Measurements from ENCODE around the gene MRTFB. TPM values are rescaled to one million over a fixed set of nuclear protein-coding genes. Genes with fewer than 3 reads are reported as not detected.

MRTFB gene
- total and polyA plus RNA-seq, 5 donors, result 12.9 to 61.8 (median 44.8) TPM

- 25% methylated on average over 5 of the region's 5 CpGs for WGBS
- DNase-seq (no peak), ATAC-seq (peak; percentile 47 to 61)
- peak overlapping the region; percentile 97 for H3K27ac ChIP-seq (ENCODE audit: low read length)
- intact Hi-C loops (cut with DNase I), result loop anchor here in 3 of 4 donors (5.0 to 10.0 kb wide), 4 partner anchors 92 to 182 kb away; partner anchors contain the start of gene MRTFB (in 1 of the 3)
- H3K4me1 ChIP-seq (ENCODE audit: control insufficient read depth, insufficient read depth, low read length), result peaks cover 4% of the 10 kb centered on the region
- H3K9me3 ChIP-seq (ENCODE audit: control insufficient read depth, low read length), result no peaks in the 10 kb centered on the region
- peak overlapping the region; percentile 73 for H3K4me3 ChIP-seq (ENCODE audit: low read length)
- no peaks in the 10 kb centered on the region for H3K27me3 ChIP-seq (ENCODE audit: control insufficient read depth, insufficient read depth)
Measured at GRCh38 chr16:14186795-14187221, 115.7 kb downstream of the MRTFB start.

GRCh38 chr16:14187517-14188338 lies 116.6 kb downstream of the MRTFB start:
- DNase-seq (no peak), ATAC-seq (peak; percentile 42 to 53)
- no peaks in the 10 kb centered on the region for H3K27me3 ChIP-seq (ENCODE audit: control insufficient read depth, insufficient read depth)
- peak overlapping the region; percentile 85 for H3K27ac ChIP-seq (ENCODE audit: low read length)
- H3K4me1 ChIP-seq (ENCODE audit: control insufficient read depth, insufficient read depth, low read length), result peaks cover 5% of the 10 kb centered on the region
- peak overlapping the region; percentile 73 for H3K4me3 ChIP-seq (ENCODE audit: low read length)
- intact Hi-C loops (cut with DNase I), result loop anchor here in 3 of 4 donors (5.0 to 10.0 kb wide), 4 partner anchors 93 to 183 kb away; partner anchors contain the start of gene MRTFB (in 1 of the 3)
- WGBS, result 43% methylated on average over 10 of the region's 10 CpGs
- no peaks in the 10 kb centered on the region for H3K9me3 ChIP-seq (ENCODE audit: control insufficient read depth, low read length)

- Histone ChIP-seq H3K4me3 (ENCODE audit: low read length) (no peak overlapping the region), H3K4me1 (ENCODE audit: control insufficient read depth, insufficient read depth, low read length) (peaks cover 6% of the 10 kb centered on the region), H3K9me3 (ENCODE audit: control insufficient read depth, low read length) (no peaks in the 10 kb centered on the region), H3K27me3 (ENCODE audit: control insufficient read depth, insufficient read depth) (no peaks in the 10 kb centered on the region), H3K27ac (ENCODE audit: low read length) (peak overlapping the region; percentile 17)
- intact Hi-C loops (cut with DNase I), result loop anchor here in 2 of 4 donors (10.0 kb wide), 2 partner anchors 179 to 269 kb away; partner anchors contain the start of gene ERCC4 (in 2 of the 2)
- 70% methylated on average over 6 of the region's 6 CpGs for WGBS
- ATAC-seq (no peak), DNase-seq (no peak)
Measured at GRCh38 chr16:14193316-14193871, 122.3 kb downstream of the MRTFB start.

GRCh38 chr16:14194721-14195120 lies 123.6 kb downstream of the MRTFB start:
- peaks cover 8% of the 10 kb centered on the region for H3K4me1 ChIP-seq (ENCODE audit: control insufficient read depth, insufficient read depth, low read length)
- 93% methylated on average over 5 of the region's 5 CpGs for WGBS
- intact Hi-C loops (cut with DNase I), result loop anchor here in 2 of 4 donors (10.0 kb wide), 2 partner anchors 180 to 270 kb away; partner anchors contain the start of gene ERCC4 (in 2 of the 2)
- no peaks in the 10 kb centered on the region for H3K9me3 ChIP-seq (ENCODE audit: control insufficient read depth, low read length)
- no peak for ATAC-seq
- DNase-seq, result no peak
- H3K4me3 ChIP-seq (ENCODE audit: low read length), result no peak overlapping the region
- no peaks in the 10 kb centered on the region for H3K27me3 ChIP-seq (ENCODE audit: control insufficient read depth, insufficient read depth)
- H3K27ac ChIP-seq (ENCODE audit: low read length), result no peak overlapping the region

GRCh38 chr16:14196011-14196410 lies 124.9 kb downstream of the MRTFB start:
- 65% methylated on average over 2 of the region's 2 CpGs for WGBS
- H3K27me3 ChIP-seq (ENCODE audit: control insufficient read depth, insufficient read depth), result no peaks in the 10 kb centered on the region
- no peaks in the 10 kb centered on the region for H3K9me3 ChIP-seq (ENCODE audit: control insufficient read depth, low read length)
- ATAC-seq (peak in 1 of 2 donors; percentile 49), DNase-seq (no peak)
- peaks cover 8% of the 10 kb centered on the region for H3K4me1 ChIP-seq (ENCODE audit: control insufficient read depth, insufficient read depth, low read length)
- H3K27ac ChIP-seq (ENCODE audit: low read length), result no peak overlapping the region
- H3K4me3 ChIP-seq (ENCODE audit: low read length), result no peak overlapping the region
- intact Hi-C loops (cut with DNase I), result loop anchor here in 2 of 4 donors (10.0 kb wide), 2 partner anchors 181 to 271 kb away; partner anchors contain the start of gene ERCC4 (in 2 of the 2)

GRCh38 chr16:14196539-14196938 lies 125.4 kb downstream of the MRTFB start:
- peak in 1 of 2 donors; percentile 77 for ATAC-seq
- H3K9me3 ChIP-seq (ENCODE audit: control insufficient read depth, low read length), result no peaks in the 10 kb centered on the region
- no peak overlapping the region for H3K27ac ChIP-seq (ENCODE audit: low read length)
- no peak overlapping the region for H3K4me3 ChIP-seq (ENCODE audit: low read length)
- no peaks in the 10 kb centered on the region for H3K27me3 ChIP-seq (ENCODE audit: control insufficient read depth, insufficient read depth)
- DNase-seq, result no peak
- H3K4me1 ChIP-seq (ENCODE audit: control insufficient read depth, insufficient read depth, low read length), result peaks cover 8% of the 10 kb centered on the region
- intact Hi-C loops (cut with DNase I), result loop anchor here in 2 of 4 donors (10.0 kb wide), 2 partner anchors 182 to 272 kb away; partner anchors contain the start of gene ERCC4 (in 2 of the 2)

GRCh38 chr16:14198012-14198411 lies 126.9 kb downstream of the MRTFB start:
- Histone ChIP-seq H3K4me1 (ENCODE audit: control insufficient read depth, insufficient read depth, low read length) (peaks cover 4% of the 10 kb centered on the region), H3K27me3 (ENCODE audit: control insufficient read depth, insufficient read depth) (no peaks in the 10 kb centered on the region), H3K27ac (ENCODE audit: low read length) (no peak overlapping the region), H3K9me3 (ENCODE audit: control insufficient read depth, low read length) (no peaks in the 10 kb centered on the region), H3K4me3 (ENCODE audit: low read length) (no peak overlapping the region)
- ATAC-seq (no peak), DNase-seq (no peak)
- intact Hi-C loops (cut with DNase I), result loop anchor here in 2 of 4 donors (10.0 kb wide), 2 partner anchors 183 to 273 kb away; partner anchors contain the start of gene ERCC4 (in 2 of the 2)

GRCh38 chr16:14198572-14198971 lies 127.5 kb downstream of the MRTFB start:
- peaks cover 7% of the 10 kb centered on the region for H3K4me1 ChIP-seq (ENCODE audit: control insufficient read depth, insufficient read depth, low read length)

GRCh38 chr16:14199199-14199598 lies 128.1 kb downstream of the MRTFB start:
- ATAC-seq (no peak), DNase-seq (no peak)
- intact Hi-C loops (cut with DNase I), result loop anchor here in 2 of 4 donors (10.0 kb wide), 2 partner anchors 184 to 274 kb away; partner anchors contain the start of gene ERCC4 (in 2 of the 2)
- Histone ChIP-seq H3K4me1 (ENCODE audit: control insufficient read depth, insufficient read depth, low read length) (peaks cover 7% of the 10 kb centered on the region), H3K27me3 (ENCODE audit: control insufficient read depth, insufficient read depth) (no peaks in the 10 kb centered on the region), H3K27ac (ENCODE audit: low read length) (no peak overlapping the region), H3K4me3 (ENCODE audit: low read length) (no peak overlapping the region), H3K9me3 (ENCODE audit: control insufficient read depth, low read length) (no peaks in the 10 kb centered on the region)
- 68% methylated on average over 4 of the region's 4 CpGs for WGBS

More at GRCh38 chr16:14198572-14198971, 127.5 kb downstream of the MRTFB start:
- intact Hi-C loops (cut with DNase I), result loop anchor here in 2 of 4 donors (10.0 kb wide), 2 partner anchors 184 to 274 kb away; partner anchors contain the start of gene ERCC4 (in 2 of the 2)
- DNase-seq (no peak), ATAC-seq (no peak)
- Histone ChIP-seq H3K27ac (ENCODE audit: low read length) (no peak overlapping the region), H3K27me3 (ENCODE audit: control insufficient read depth, insufficient read depth) (no peaks in the 10 kb centered on the region), H3K9me3 (ENCODE audit: control insufficient read depth, low read length) (no peaks in the 10 kb centered on the region), H3K4me3 (ENCODE audit: low read length) (no peak overlapping the region)
- WGBS, result 81% methylated on average over 1 of the region's 1 CpG

GRCh38 chr16:14199624-14200023 lies 128.5 kb downstream of the MRTFB start:
- no peak overlapping the region for H3K4me3 ChIP-seq (ENCODE audit: low read length)
- intact Hi-C loops (cut with DNase I), result loop anchor here in 2 of 4 donors (10.0 kb wide), 2 partner anchors 185 to 275 kb away; partner anchors contain the start of gene ERCC4 (in 2 of the 2)
- no peaks in the 10 kb centered on the region for H3K27me3 ChIP-seq (ENCODE audit: control insufficient read depth, insufficient read depth)
- H3K9me3 ChIP-seq (ENCODE audit: control insufficient read depth, low read length), result no peaks in the 10 kb centered on the region
- ATAC-seq (no peak), DNase-seq (no peak)
- peaks cover 7% of the 10 kb centered on the region for H3K4me1 ChIP-seq (ENCODE audit: control insufficient read depth, insufficient read depth, low read length)
- H3K27ac ChIP-seq (ENCODE audit: low read length), result no peak overlapping the region
- WGBS, result 96% methylated on average over 1 of the region's 1 CpG

Data from right cardiac atrium (tissue), 5 donors.